Measurements from ENCODE around the gene C19orf47.

Gene C19orf47

GRCh38 chr19:40356681-40357595 is 8.7 kb upstream of the C19orf47 start:
- no peaks in the 10 kb centered on the region for H3K9me3 ChIP-seq (ENCODE audit: insufficient read depth, low read length)
- no peak overlapping the region for H3K4me3 ChIP-seq (ENCODE audit: low read length)
- peaks cover 38% of the 10 kb centered on the region for H4K20me1 ChIP-seq (ENCODE audit: insufficient read depth, low read length)
- no peak overlapping the region for H3K9ac ChIP-seq (ENCODE audit: low read length)
- TF ChIP-seq CTCF (IDR thresholded peaks at IDR 0.05; ENCODE audit: low read depth, low read length) = no peak
- TF ChIP-seq EZH2phosphoT487 (IDR thresholded peaks at IDR 0.05; ENCODE audit: low read depth) = no peak
- H3K4me2 ChIP-seq (ENCODE audit: low read length) = no peak overlapping the region
- H3K36me3 ChIP-seq (replicated peaks; ENCODE audit: low read depth, low read length) = no peaks in the 10 kb centered on the region
- H3K27ac ChIP-seq (ENCODE audit: low read length) = no peak overlapping the region
- H3K79me2 ChIP-seq (ENCODE audit: low read length) = no peaks in the 10 kb centered on the region
- H2AFZ ChIP-seq (ENCODE audit: low read depth, low read length) = no peak overlapping the region
- H3K4me1 ChIP-seq (ENCODE audit: low read length) = peaks cover 40% of the 10 kb centered on the region
- H3K27me3 ChIP-seq (ENCODE audit: low read depth, low read length) = peaks cover 44% of the 10 kb centered on the region

- Histone ChIP-seq H3K27ac (ENCODE audit: low read length) (no peak overlapping the region), H3K36me3 (replicated peaks; ENCODE audit: low read depth, low read length) (no peaks in the 10 kb centered on the region), H3K79me2 (ENCODE audit: low read length) (no peaks in the 10 kb centered on the region), H3K4me3 (ENCODE audit: low read length) (no peak overlapping the region), H2AFZ (ENCODE audit: low read depth, low read length) (no peak overlapping the region), H4K20me1 (ENCODE audit: insufficient read depth, low read length) (peaks cover 35% of the 10 kb centered on the region), H3K4me2 (ENCODE audit: low read length) (peak overlapping the region; percentile 60), H3K27me3 (ENCODE audit: low read depth, low read length) (peaks cover 40% of the 10 kb centered on the region), H3K9ac (ENCODE audit: low read length) (no peak overlapping the region), H3K4me1 (ENCODE audit: low read length) (peaks cover 40% of the 10 kb centered on the region), H3K9me3 (ENCODE audit: insufficient read depth, low read length) (no peaks in the 10 kb centered on the region)
- no peak for TF ChIP-seq EZH2phosphoT487 (IDR thresholded peaks at IDR 0.05; ENCODE audit: low read depth)
- TF ChIP-seq CTCF (IDR thresholded peaks at IDR 0.05; ENCODE audit: low read depth, low read length) = no peak
These were observed 7.9 kb upstream of the C19orf47 start for GRCh38 chr19:40355975-40356680.

DNA sequence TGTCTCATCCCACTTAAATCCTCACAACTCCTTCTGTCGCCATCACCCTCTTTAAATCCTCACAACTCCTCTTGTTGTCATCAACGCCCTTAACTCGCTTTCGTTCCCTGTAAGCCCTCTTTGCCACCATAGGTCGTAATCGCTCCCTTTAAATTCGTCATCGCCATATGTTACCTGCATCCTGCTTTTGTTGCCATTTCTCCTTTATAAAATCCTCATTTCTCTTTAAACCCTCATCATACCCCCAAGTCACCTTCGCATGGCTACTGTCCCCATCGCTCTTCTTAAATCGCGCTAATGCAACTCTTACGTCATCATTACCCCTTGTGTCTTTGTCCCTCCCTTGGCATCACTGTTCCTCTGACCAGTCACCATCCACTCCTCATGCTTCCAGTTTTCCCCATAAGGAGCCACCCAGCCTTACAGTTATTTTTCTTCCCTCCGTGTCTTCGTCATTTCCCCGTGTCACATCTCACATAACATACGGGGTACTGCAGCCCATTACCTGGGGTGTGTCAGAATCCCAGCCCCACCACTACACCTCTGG is 837 bp upstream of the C19orf47 start:
- Histone ChIP-seq H3K36me3 (replicated peaks; ENCODE audit: low read depth, low read length) (peaks cover 2% of the 10 kb centered on the region), H3K9me3 (ENCODE audit: insufficient read depth, low read length) (no peaks in the 10 kb centered on the region), H3K9ac (ENCODE audit: low read length) (peak overlapping the region; percentile 47), H3K4me2 (ENCODE audit: low read length) (peak overlapping the region; percentile 84), H2AFZ (ENCODE audit: low read depth, low read length) (no peak overlapping the region), H3K4me1 (ENCODE audit: low read length) (peaks cover 14% of the 10 kb centered on the region), H3K79me2 (ENCODE audit: low read length) (peaks cover 20% of the 10 kb centered on the region), H4K20me1 (ENCODE audit: insufficient read depth, low read length) (peaks cover 3% of the 10 kb centered on the region; the same call in 1 of the 2 replicates), H3K27me3 (ENCODE audit: low read depth, low read length) (no peaks in the 10 kb centered on the region), H3K4me3 (ENCODE audit: low read length) (peak overlapping the region; percentile 77), H3K27ac (ENCODE audit: low read length) (no peak overlapping the region)
- TF ChIP-seq CTCF (IDR thresholded peaks at IDR 0.05; ENCODE audit: low read depth, low read length) (no peak), EZH2phosphoT487 (IDR thresholded peaks at IDR 0.05; ENCODE audit: low read depth) (no peak)

DNA sequence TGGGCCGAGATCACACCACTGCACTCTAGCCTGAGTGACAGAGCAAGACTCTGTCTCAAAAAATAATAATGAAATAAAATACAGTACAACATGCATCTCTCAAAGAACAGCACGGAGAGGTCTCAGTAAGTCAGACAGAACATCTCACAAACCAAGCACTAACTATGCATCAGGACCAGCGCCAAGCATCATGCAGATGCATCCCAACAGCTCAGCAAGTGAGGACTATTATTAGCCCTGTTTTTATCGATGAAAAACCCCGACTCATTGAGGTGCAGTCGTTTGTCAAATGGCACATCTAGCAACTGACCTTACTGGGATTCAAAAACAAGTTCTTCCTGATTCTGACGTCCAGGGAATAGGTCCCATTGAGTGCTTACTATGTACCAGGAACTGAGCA is 3.8 kb downstream of the C19orf47 start:
- Histone ChIP-seq H3K4me2 (ENCODE audit: low read length) (no peak overlapping the region), H3K27me3 (ENCODE audit: low read depth, low read length) (no peaks in the 10 kb centered on the region), H3K27ac (ENCODE audit: low read length) (no peak overlapping the region), H4K20me1 (ENCODE audit: insufficient read depth, low read length) (peaks cover 12% of the 10 kb centered on the region), H3K4me1 (ENCODE audit: low read length) (peaks cover 14% of the 10 kb centered on the region), H3K36me3 (replicated peaks; ENCODE audit: low read depth, low read length) (peaks cover 2% of the 10 kb centered on the region), H3K4me3 (ENCODE audit: low read length) (no peak overlapping the region), H3K9ac (ENCODE audit: low read length) (no peak overlapping the region), H2AFZ (ENCODE audit: low read depth, low read length) (no peak overlapping the region), H3K79me2 (ENCODE audit: low read length) (peaks cover 24% of the 10 kb centered on the region), H3K9me3 (ENCODE audit: insufficient read depth, low read length) (no peaks in the 10 kb centered on the region)
- TF ChIP-seq EZH2phosphoT487 (IDR thresholded peaks at IDR 0.05; ENCODE audit: low read depth) (no peak), CTCF (IDR thresholded peaks at IDR 0.05; ENCODE audit: low read depth, low read length) (no peak)
